Ascending aorta (tissue), 2 donors: ENCODE results near the gene CRABP2. TPM values are rescaled to one million over a fixed set of nuclear protein-coding genes. Genes with fewer than 3 reads are reported as not detected.

ENCODE experiments used
- DNase-seq, 2 donors: peaks; one replicate each; pipeline ENCODE4 v3.0.0-alpha.2; 2019; ENCODE audit warnings: low spot score in 2 of 2
- H3K27ac ChIP-seq, 2 donors: fragments of 200-600 bp; sonication (generic); one replicate each; pipeline ENCODE4 v1.5.1; 2016 to 2017; ENCODE audit warnings: mild to moderate bottlenecking in 1 of 2
- H3K27me3 ChIP-seq: fragments of 200-600 bp; sonication (generic); one replicate; pipeline ENCODE4 v1.5.1; 2017
- H3K36me3 ChIP-seq, 2 donors: fragments of 200-600 bp; sonication (generic); one replicate each; pipeline ENCODE4 v1.5.1; 2016
- H3K4me1 ChIP-seq, 2 donors: fragments of 200-600 bp; sonication (generic); one replicate each; pipeline ENCODE4 v1.5.1; 2016 to 2017; ENCODE audit warnings: mild to moderate bottlenecking in 1 of 2
- H3K4me3 ChIP-seq, 2 donors: fragments of 200-600 bp; sonication (generic); one replicate each; pipeline ENCODE4 v1.5.1; 2016 to 2017; ENCODE audit warnings: mild to moderate bottlenecking in 1 of 2
- H3K9me3 ChIP-seq, 2 donors: fragments of 200-600 bp; sonication (generic); one replicate each; pipeline ENCODE4 v1.5.1; 2016
- intact Hi-C: fragments of 100-400 bp; cut with DNase I; formaldehyde crosslinking; loops from one replicate; pipeline ENCODE4 v1.15.1; 2023
- total RNA-seq: library from RNA; depleted of rRNA; stranded (reverse); fragments of >200 nt; gene quantifications from one replicate; pipeline ENCODE4 v1.1.0, GENCODE V29; 2016
- TF ChIP-seq, protein P1 (sequence below), 3 experiments: fragments of 200-600 bp in 2 of 3; fragments of 450-650 bp in 1 of 3; sonication (generic) in 2 of 3; IDR thresholded peaks; one replicate each; pipeline ENCODE4 v1.5.1; 2016 to 2019; ENCODE audit warnings: antibody characterized with exemption in 3 of 3, mild to moderate bottlenecking in 1 of 3, moderate library complexity in 1 of 3

CRABP2 gene
- total RNA-seq, 1 donor from 2014 or later, result not detected

DNA sequence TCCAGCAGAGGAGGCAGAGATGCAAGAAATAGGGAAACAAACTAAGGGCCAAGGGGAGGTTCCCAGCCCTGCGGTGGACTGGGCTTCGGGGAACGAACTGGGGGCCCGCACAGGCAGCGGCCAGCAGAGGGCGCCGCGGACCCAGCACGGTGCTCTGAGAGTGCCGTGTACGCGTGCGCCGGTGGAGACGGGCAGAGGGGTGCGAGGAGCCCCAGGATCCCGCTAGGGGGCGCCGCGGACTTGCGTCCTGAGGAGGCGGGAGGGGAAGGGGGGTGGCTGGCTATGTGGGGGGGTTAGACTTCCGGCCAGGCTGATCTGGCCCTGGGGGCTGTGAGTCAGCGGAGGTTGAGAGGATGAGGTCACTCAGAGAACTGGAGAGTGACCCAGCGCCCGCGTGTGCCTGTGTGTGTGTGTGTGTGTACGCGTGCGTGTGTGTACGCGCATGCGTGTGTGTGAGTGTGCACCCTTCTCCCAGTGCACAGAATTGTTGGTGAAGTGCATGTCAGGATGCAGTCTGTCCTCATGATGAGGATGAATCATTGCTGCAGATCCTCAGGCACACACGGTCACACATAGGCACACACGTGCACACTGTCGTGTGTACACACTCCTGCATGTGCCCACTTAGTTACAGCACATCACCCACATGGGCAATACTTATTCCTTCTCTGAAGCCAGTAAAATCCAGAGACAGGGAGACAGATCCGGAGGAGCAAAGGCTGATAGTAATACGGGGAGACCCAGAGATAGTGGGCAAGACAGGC, 45.2 kb downstream of the CRABP2 start:
- TF ChIP-seq, protein P1, sequence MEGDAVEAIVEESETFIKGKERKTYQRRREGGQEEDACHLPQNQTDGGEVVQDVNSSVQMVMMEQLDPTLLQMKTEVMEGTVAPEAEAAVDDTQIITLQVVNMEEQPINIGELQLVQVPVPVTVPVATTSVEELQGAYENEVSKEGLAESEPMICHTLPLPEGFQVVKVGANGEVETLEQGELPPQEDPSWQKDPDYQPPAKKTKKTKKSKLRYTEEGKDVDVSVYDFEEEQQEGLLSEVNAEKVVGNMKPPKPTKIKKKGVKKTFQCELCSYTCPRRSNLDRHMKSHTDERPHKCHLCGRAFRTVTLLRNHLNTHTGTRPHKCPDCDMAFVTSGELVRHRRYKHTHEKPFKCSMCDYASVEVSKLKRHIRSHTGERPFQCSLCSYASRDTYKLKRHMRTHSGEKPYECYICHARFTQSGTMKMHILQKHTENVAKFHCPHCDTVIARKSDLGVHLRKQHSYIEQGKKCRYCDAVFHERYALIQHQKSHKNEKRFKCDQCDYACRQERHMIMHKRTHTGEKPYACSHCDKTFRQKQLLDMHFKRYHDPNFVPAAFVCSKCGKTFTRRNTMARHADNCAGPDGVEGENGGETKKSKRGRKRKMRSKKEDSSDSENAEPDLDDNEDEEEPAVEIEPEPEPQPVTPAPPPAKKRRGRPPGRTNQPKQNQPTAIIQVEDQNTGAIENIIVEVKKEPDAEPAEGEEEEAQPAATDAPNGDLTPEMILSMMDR (IDR thresholded peaks at IDR 0.05), result peak; percentile 99 to 100 (median 99)
- intact Hi-C loops, result loop anchor here (1.0 to 5.0 kb wide), 5 partner anchors 18 to 203 kb away; partner anchors contain the start of genes CRABP2 and MEF2D

GRCh38 chr1:156659661-156659987, 45.8 kb downstream of the CRABP2 start:
- intact Hi-C loops, result loop anchor here (5.0 kb wide), 1 partner anchor 202 kb away; no protein-coding TSS in a partner anchor
- Histone ChIP-seq H3K27ac (peak overlapping the region; percentile 68 to 90), H3K4me1 (peaks cover 45 to 61% of the 10 kb centered on the region in 2 donors), H3K4me3 (peak overlapping the region in 1 of 2 donors; percentile 27), H3K27me3 (no peaks in the 10 kb centered on the region), H3K9me3 (no peaks in the 10 kb centered on the region), H3K36me3 (no peaks in the 10 kb centered on the region)
- TF ChIP-seq, protein P1 (IDR thresholded peaks at IDR 0.05), result no peak
- no peak for DNase-seq

More for the DNA sequence above, 45.2 kb downstream of the CRABP2 start:
- peak overlapping the region; percentile 88 to 90 for H3K27ac ChIP-seq
- peaks cover 50 to 66% of the 10 kb centered on the region in 2 donors for H3K4me1 ChIP-seq
- H3K9me3 ChIP-seq, result no peaks in the 10 kb centered on the region
- no peaks in the 10 kb centered on the region for H3K27me3 ChIP-seq
- DNase-seq, result peak; percentile 86 to 99
- peak overlapping the region in 1 of 2 donors; percentile 27 for H3K4me3 ChIP-seq
- H3K36me3 ChIP-seq, result no peaks in the 10 kb centered on the region

DNA sequence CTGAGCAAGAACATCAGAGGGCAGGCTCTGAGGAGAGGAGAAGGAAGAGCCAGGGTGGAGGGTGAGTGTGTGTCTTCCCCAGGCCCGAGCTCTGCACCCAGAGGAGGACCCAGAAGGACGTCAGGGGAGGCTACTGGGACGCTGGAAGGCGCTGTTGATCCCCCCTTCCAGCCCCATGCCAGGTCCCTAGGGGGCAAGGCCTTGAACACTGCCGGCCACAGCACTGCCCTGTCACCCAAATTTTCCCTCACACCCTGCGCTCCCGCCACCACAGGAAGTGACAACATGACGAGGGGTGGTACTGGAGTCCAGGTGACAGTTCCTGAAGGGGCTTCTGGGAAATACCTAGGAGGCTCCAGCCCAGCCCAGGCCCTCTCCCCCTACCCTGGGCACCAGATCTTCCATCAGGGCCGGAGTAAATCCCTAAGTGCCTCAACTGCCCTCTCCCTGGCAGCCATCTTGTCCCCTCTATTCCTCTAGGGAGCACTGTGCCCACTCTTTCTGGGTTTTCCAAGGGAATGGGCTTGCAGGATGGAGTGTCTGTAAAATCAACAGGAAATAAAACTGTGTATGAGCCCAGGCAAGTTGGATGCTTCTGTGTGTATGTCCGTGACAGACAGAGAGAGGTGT, 46.3 kb downstream of the CRABP2 start:
- Histone ChIP-seq H3K36me3 (no peaks in the 10 kb centered on the region), H3K4me1 (peaks cover 40 to 55% of the 10 kb centered on the region in 2 donors), H3K27me3 (no peaks in the 10 kb centered on the region), H3K9me3 (no peaks in the 10 kb centered on the region), H3K4me3 (peak overlapping the region in 1 of 2 donors; percentile 27), H3K27ac (peak overlapping the region; percentile 68 to 90)
- TF ChIP-seq, protein P1 (IDR thresholded peaks at IDR 0.05), result no peak
- intact Hi-C loops, result loop anchor here (5.0 kb wide), 1 partner anchor 202 kb away; no protein-coding TSS in a partner anchor
- no peak for DNase-seq

DNA sequence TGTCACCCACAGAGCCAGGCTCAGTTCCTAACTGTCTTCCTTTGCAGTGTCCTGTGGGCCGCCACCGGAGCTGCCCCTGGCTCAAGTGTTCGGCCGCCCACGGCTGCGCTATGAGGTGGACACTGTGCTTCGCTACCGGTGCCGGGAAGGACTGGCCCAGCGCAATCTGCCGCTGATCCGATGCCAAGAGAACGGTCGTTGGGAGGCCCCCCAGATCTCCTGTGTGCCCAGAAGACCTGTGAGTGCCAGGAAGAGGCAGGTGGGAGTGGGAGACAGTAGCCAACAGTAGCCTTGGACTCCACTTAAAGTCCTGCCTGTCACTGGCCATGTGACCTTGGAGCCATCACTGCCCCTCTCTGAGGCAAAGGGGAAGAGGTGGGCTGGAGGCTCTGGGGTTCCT, 46.9 kb downstream of the CRABP2 start:
- H3K4me3 ChIP-seq, result no peak overlapping the region
- H3K27ac ChIP-seq, result no peak overlapping the region
- peaks cover 34 to 49% of the 10 kb centered on the region in 2 donors for H3K4me1 ChIP-seq
- DNase-seq, result no peak
- no peaks in the 10 kb centered on the region for H3K36me3 ChIP-seq
- no peaks in the 10 kb centered on the region for H3K9me3 ChIP-seq
- TF ChIP-seq, protein P1 (IDR thresholded peaks at IDR 0.05), result no peak
- H3K27me3 ChIP-seq, result no peaks in the 10 kb centered on the region
- intact Hi-C loops, result loop anchor here (5.0 kb wide), 1 partner anchor 201 kb away; no protein-coding TSS in a partner anchor

DNA sequence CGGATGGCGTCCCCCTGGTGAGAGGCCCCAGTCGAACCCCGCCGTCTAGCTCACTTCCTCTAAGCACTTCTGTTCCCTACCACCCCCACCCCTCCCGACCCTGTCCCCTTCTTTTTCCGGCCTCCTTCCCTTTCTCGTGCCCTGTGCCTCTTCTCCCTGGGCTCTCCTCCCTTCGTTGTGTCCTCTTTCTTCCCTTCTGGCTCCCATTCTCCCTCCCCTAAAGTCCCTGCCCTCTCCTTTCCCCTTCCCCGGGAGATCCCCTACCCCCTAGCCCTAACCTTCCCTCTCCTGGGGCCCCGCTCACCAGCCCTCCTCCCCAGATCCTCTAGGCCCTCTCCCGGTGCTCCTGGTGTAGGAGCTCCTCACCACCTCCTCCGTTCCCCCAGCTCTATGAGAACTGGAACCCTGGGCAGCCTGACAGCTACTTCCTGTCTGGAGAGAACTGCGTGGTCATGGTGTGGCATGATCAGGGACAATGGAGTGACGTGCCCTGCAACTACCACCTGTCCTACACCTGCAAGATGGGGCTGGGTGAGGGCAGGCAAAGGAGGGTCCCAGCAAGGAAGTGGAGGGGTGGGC, 47.6 kb downstream of the CRABP2 start:
- Histone ChIP-seq H3K27ac (no peak overlapping the region), H3K4me1 (peaks cover 30 to 43% of the 10 kb centered on the region in 2 donors), H3K4me3 (peak overlapping the region in 1 of 2 donors; percentile 64), H3K9me3 (no peaks in the 10 kb centered on the region), H3K27me3 (no peaks in the 10 kb centered on the region), H3K36me3 (no peaks in the 10 kb centered on the region)
- intact Hi-C loops, result loop anchor here (1.0 to 5.0 kb wide), 4 partner anchors 32 to 273 kb away; no protein-coding TSS in a partner anchor
- TF ChIP-seq, protein P1 (IDR thresholded peaks at IDR 0.05), result no peak
- DNase-seq, result no peak
